Measurements from ENCODE around the gene MYRF. TPM values are rescaled to one million over a fixed set of nuclear protein-coding genes. Genes with fewer than 3 reads are reported as not detected.

MYRF gene
- total and polyA plus RNA-seq, 2 of the 13 experiments (the other 11 are each of a cell fraction or from before 2014, with no cell fraction given), result 10.2 to 25.9 TPM

DNA sequence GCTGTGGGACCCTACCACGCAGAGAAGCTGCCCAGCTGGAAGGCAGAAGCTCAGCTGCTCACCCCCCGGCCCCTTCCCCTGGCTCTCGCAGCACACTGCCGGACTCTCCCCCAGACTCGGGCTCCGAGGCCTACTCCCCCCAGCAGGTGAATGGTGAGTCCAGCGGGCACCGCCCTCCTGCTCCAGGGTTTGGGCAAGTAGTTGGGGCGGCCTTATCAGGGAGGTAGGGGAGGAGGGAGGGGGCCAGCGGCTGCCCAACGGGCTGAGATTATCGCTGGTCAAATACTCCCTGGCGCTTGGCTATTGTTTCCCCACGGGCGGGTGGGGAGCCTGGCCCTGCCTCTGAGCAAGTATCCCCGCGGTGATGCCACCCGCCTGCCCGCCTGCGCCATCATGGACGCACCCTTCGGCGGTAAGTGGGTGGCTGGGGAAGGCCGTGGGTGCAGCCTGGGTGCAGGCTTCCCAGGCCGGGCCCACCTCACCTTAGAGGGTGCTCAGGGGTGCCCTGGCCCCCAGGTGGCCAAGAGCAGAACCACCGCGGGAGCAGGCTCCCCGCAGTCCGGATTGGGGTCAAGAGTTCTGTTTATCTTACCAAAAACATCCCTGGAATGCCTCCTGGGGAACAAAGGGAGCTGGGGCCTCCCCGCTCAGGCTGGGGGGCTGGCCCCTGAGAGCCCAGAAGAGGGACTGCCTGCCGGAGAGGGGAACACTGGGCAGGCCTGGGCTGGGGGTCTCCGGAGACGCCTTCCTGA, 16.9 kb downstream of the MYRF start (continued):
- TF ChIP-seq CHCHD3 (CRISPR knock-in tag; IDR thresholded peaks at IDR 0.05), result 0 out of 2 replicates have a peak, but pooled peaks have one; percentile 55
- TF ChIP-seq JUNB (CRISPR knock-in tag; IDR thresholded peaks at IDR 0.05; ENCODE audit: borderline replicate concordance), result no peak
- TF ChIP-seq NCOR1 (IDR thresholded peaks at IDR 0.05; ENCODE audit: borderline replicate concordance, low read length), result no peak
- TF ChIP-seq, protein P1, sequence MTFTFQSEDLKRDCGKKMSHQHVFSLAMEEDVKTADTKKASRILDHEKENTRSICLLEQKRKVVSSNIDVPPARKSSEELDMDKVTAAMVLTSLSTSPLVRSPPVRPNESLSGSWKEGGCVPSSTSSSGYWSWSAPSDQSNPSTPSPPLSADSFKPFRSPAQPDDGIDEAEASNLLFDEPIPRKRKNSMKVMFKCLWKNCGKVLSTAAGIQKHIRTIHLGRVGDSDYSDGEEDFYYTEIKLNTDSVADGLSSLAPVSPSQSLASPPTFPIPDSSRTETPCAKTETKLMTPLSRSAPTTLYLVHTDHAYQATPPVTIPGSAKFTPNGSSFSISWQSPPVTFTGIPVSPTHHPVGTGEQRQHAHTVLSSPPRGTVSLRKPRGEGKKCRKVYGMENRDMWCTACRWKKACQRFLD (CRISPR knock-in tag; IDR thresholded peaks at IDR 0.05; ENCODE audit: borderline replicate concordance), result 0 out of 2 replicates have a peak, but pooled peaks have one; percentile 32
- TF ChIP-seq, protein P2, sequence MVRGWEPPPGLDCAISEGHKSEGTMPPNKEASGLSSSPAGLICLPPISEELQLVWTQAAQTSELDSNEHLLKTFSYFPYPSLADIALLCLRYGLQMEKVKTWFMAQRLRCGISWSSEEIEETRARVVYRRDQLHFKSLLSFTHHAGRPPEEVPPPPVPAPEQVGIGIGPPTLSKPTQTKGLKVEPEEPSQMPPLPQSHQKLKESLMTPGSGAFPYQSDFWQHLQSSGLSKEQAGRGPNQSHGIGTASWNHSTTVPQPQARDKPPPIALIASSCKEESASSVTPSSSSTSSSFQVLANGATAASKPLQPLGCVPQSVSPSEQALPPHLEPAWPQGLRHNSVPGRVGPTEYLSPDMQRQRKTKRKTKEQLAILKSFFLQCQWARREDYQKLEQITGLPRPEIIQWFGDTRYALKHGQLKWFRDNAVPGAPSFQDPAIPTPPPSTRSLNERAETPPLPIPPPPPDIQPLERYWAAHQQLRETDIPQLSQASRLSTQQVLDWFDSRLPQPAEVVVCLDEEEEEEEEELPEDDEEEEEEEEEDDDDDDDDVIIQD (CRISPR knock-in tag; IDR thresholded peaks at IDR 0.05; ENCODE audit: low read depth), result no peak
- TF ChIP-seq RNF2 (conservative IDR thresholded peaks at IDR 0.05; ENCODE audit: low read depth), result no peak
- TF ChIP-seq, protein P3, sequence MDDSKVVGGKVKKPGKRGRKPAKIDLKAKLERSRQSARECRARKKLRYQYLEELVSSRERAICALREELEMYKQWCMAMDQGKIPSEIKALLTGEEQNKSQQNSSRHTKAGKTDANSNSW (CRISPR knock-in tag; IDR thresholded peaks at IDR 0.05; ENCODE audit: borderline replicate concordance), result 0 out of 2 replicates have a peak, but pooled peaks have one; percentile 51
- TF ChIP-seq FLYWCH1 (CRISPR knock-in tag; IDR thresholded peaks at IDR 0.05), result no peak
- TF ChIP-seq, protein P4, sequence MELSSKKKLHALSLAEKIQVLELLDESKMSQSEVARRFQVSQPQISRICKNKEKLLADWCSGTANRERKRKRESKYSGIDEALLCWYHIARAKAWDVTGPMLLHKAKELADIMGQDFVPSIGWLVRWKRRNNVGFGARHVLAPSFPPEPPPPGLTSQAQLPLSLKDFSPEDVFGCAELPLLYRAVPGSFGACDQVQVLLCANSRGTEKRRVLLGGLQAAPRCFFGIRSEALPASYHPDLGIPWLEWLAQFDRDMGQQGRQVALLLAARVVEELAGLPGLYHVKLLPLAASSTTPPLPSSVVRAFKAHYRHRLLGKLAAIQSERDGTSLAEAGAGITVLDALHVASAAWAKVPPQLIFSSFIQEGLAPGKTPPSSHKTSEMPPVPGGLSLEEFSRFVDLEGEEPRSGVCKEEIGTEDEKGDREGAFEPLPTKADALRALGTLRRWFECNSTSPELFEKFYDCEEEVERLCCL (CRISPR knock-in tag; IDR thresholded peaks at IDR 0.05; ENCODE audit: borderline replicate concordance), result no peak
- TF ChIP-seq ZNF224 (CRISPR knock-in tag; IDR thresholded peaks at IDR 0.05), result no peak
- TF ChIP-seq CBX1 (IDR thresholded peaks at IDR 0.05; ENCODE audit: low read depth), result no peak
- TF ChIP-seq MYC (CRISPR knock-in tag; IDR thresholded peaks at IDR 0.05; ENCODE audit: borderline replicate concordance), result no peak
- TF ChIP-seq ZNF34 (CRISPR knock-in tag; IDR thresholded peaks at IDR 0.05; ENCODE audit: borderline replicate concordance), result no peak
- TF ChIP-seq, protein P5, sequence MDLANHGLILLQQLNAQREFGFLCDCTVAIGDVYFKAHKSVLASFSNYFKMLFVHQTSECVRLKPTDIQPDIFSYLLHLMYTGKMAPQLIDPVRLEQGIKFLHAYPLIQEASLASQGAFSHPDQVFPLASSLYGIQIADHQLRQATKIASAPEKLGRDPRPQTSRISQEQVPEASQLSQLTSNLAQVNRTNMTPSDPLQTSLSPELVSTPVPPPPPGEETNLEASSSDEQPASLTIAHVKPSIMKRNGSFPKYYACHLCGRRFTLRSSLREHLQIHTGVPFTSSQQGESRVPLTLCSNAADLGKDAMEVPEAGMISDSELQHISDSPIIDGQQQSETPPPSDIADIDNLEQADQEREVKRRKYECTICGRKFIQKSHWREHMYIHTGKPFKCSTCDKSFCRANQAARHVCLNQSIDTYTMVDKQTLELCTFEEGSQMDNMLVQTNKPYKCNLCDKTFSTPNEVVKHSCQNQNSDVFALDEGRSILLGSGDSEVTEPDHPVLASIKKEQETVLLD (CRISPR knock-in tag; IDR thresholded peaks at IDR 0.05; ENCODE audit: low read depth), result no peak
- TF ChIP-seq ZNF253 (CRISPR knock-in tag; IDR thresholded peaks at IDR 0.05; ENCODE audit: borderline replicate concordance), result no peak
- peak; percentile 59 for TF ChIP-seq STAG1 (CRISPR knock-in tag; IDR thresholded peaks at IDR 0.05)
- TF ChIP-seq ZNF205 (CRISPR knock-in tag; IDR thresholded peaks at IDR 0.05), result no peak
- no peak for TF ChIP-seq SATB2 (CRISPR knock-in tag; IDR thresholded peaks at IDR 0.05)
- no peak for TF ChIP-seq ZBTB20 (CRISPR knock-in tag; IDR thresholded peaks at IDR 0.05; ENCODE audit: borderline replicate concordance, low read depth)
- TF ChIP-seq HOXD1 (CRISPR knock-in tag; IDR thresholded peaks at IDR 0.05), result no peak

All from HepG2 (cell line).